Measurements from ENCODE around the gene BATF3. TPM values are rescaled to one million over a fixed set of nuclear protein-coding genes. Genes with fewer than 3 reads are reported as not detected.

The BATF3 gene
- total RNA-seq, 1 donor, result 0.36 TPM

DNA sequence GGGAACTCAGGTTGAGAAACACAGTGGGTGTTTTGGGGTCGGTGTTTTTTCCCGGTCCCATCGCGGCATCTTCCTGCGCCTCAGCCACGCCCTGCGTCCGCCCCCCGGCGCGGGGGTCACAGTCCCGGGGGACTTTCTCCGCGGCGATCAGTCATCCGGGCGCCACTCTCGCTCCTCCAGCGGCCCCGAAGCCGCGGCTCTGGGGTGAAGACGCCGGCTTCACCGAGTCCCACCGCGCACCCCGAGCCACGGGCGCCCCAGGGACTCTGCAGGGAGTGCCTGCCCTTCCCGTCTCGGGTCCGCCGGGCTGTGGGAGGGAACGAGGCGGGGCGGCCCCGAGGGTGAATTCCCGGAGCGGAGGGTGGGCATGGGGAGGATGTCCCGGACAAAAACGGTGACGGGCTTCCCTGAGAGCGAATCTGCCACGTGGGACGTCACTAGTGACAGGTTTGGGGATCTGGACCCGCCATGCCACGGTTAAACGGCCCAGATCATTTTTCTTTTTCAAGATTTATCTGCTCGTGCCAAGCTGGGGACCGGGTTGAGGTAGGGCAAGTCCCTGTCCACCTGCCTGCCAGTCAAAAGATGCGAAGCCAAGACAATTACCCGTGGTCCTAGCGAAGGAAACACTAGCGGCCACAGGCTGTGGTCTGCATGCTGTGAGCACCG is 717 bp upstream of the BATF3 start:
- H3K79me2 ChIP-seq (ENCODE audit: insufficient read depth, low read length), result no peaks in the 10 kb centered on the region
- peaks cover 26% of the 10 kb centered on the region for H3K27me3 ChIP-seq (ENCODE audit: insufficient read depth, low read length)
- H3K36me3 ChIP-seq (ENCODE audit: insufficient read depth, low read length), result no peaks in the 10 kb centered on the region
- peak overlapping the region; percentile 79 for H2AFZ ChIP-seq (ENCODE audit: low read length)
- no peaks in the 10 kb centered on the region for H3K9me3 ChIP-seq (ENCODE audit: low read depth, low read length)
- peak overlapping the region; percentile 90 for H3K4me2 ChIP-seq (ENCODE audit: insufficient read depth, low read length)
- TF ChIP-seq CTCF (IDR thresholded peaks at IDR 0.05; ENCODE audit: extremely low read depth, low read depth, low read length), result no peak
- H3K4me1 ChIP-seq (ENCODE audit: insufficient read depth, low read length), result peaks cover 15% of the 10 kb centered on the region
- H3K4me3 ChIP-seq (ENCODE audit: insufficient read depth, low read length), result peak overlapping the region; percentile 67
- no peaks in the 10 kb centered on the region for H4K20me1 ChIP-seq (ENCODE audit: insufficient read depth, low read length)
- DNase-seq (ENCODE audit: insufficient read length, low spot score, missing footprints), result peak; percentile 71
- no peak overlapping the region for H3K27ac ChIP-seq (ENCODE audit: low read depth, low read length)

- Histone ChIP-seq H2AFZ (ENCODE audit: low read length) (peak overlapping the region; percentile 64), H3K9me3 (ENCODE audit: low read depth, low read length) (no peaks in the 10 kb centered on the region), H3K4me1 (ENCODE audit: insufficient read depth, low read length) (peaks cover 15% of the 10 kb centered on the region), H4K20me1 (ENCODE audit: insufficient read depth, low read length) (no peaks in the 10 kb centered on the region), H3K4me2 (ENCODE audit: insufficient read depth, low read length) (peak overlapping the region; percentile 90), H3K36me3 (ENCODE audit: insufficient read depth, low read length) (no peaks in the 10 kb centered on the region), H3K4me3 (ENCODE audit: insufficient read depth, low read length) (peak overlapping the region; percentile 67), H3K79me2 (ENCODE audit: insufficient read depth, low read length) (no peaks in the 10 kb centered on the region), H3K27ac (ENCODE audit: low read depth, low read length) (no peak overlapping the region), H3K27me3 (ENCODE audit: insufficient read depth, low read length) (peaks cover 26% of the 10 kb centered on the region)
- peak; percentile 89 for DNase-seq (ENCODE audit: insufficient read length, low spot score, missing footprints)
- TF ChIP-seq CTCF (IDR thresholded peaks at IDR 0.05; ENCODE audit: extremely low read depth, low read depth, low read length), result peak; percentile 45
Measured at GRCh38 chr1:212699104-212699624, 476 bp downstream of the BATF3 start.

DNA sequence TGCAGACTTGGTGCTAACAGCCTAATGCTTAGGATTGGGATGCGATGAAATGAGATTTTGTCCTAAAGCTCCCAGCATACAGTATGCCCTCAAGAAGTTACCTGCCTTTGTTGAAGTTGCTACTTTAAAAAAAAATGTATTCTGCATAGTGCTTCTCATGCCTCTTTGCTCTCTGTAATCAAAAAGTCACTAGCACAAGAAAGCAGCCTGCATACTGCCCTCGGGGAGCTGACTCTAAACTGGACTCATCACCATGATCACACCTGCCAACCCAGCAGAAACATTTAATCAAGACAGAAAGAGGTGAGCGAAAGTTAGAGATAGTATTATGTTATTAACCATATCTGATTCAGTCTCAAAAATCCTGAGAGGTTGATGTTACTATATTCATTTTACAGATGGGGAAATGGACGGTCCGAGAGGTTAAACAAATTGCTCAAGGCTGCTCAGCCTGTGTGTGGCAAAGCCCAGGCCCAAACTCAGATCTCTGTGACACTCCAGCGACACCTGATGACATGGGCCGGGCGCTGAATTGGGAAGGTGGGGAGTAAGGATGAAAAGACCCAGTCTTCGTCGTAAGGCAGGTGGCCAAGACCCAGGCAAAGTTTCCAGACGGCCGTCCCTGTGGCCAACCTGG is 1.1 kb downstream of the BATF3 start:
- H3K4me2 ChIP-seq (ENCODE audit: insufficient read depth, low read length), result peak overlapping the region; percentile 90
- H3K9me3 ChIP-seq (ENCODE audit: low read depth, low read length), result no peaks in the 10 kb centered on the region
- no peak for TF ChIP-seq CTCF (IDR thresholded peaks at IDR 0.05; ENCODE audit: extremely low read depth, low read depth, low read length)
- H3K36me3 ChIP-seq (ENCODE audit: insufficient read depth, low read length), result no peaks in the 10 kb centered on the region
- H3K4me3 ChIP-seq (ENCODE audit: insufficient read depth, low read length), result peak overlapping the region; percentile 67
- peak overlapping the region; percentile 64 for H2AFZ ChIP-seq (ENCODE audit: low read length)
- no peak for DNase-seq (ENCODE audit: insufficient read length, low spot score, missing footprints)
- no peaks in the 10 kb centered on the region for H3K79me2 ChIP-seq (ENCODE audit: insufficient read depth, low read length)
- peaks cover 15% of the 10 kb centered on the region for H3K4me1 ChIP-seq (ENCODE audit: insufficient read depth, low read length)
- H3K27ac ChIP-seq (ENCODE audit: low read depth, low read length), result no peak overlapping the region
- peaks cover 26% of the 10 kb centered on the region for H3K27me3 ChIP-seq (ENCODE audit: insufficient read depth, low read length)
- no peaks in the 10 kb centered on the region for H4K20me1 ChIP-seq (ENCODE audit: insufficient read depth, low read length)

DNA sequence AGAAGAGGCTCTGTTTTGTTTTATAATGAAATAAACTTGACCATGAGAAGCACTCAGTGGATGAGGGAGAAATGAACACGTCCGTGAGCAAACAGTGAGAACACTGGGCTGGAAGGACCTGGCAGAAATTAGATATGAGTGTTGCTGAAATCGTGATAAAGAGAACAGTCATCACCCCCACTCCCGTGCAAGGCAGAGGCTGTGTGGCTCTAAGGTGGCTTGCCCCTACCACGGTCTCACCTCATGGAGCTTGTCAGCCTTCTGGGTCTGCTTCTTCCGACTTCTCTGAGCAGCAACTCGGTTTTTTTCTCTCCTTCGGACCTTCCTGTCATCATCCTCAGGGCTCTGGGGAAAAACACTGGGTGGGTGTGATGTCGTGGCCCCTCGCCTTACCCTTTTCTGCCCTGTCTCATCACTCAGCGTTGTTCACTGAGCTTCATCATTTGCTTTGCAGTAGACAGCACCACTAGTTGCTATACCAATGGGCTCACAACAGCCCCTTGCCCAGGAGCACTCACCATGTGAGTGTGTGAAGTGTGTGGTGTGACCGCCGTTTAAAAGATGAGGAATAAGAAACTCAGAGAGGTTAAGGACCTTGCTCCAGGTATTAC is 2.8 kb downstream of the BATF3 start:
- Histone ChIP-seq H3K4me1 (ENCODE audit: insufficient read depth, low read length) (peaks cover 15% of the 10 kb centered on the region), H3K9me3 (ENCODE audit: low read depth, low read length) (no peaks in the 10 kb centered on the region), H3K27me3 (ENCODE audit: insufficient read depth, low read length) (peaks cover 26% of the 10 kb centered on the region), H3K79me2 (ENCODE audit: insufficient read depth, low read length) (no peaks in the 10 kb centered on the region), H2AFZ (ENCODE audit: low read length) (no peak overlapping the region), H4K20me1 (ENCODE audit: insufficient read depth, low read length) (no peaks in the 10 kb centered on the region), H3K27ac (ENCODE audit: low read depth, low read length) (no peak overlapping the region), H3K36me3 (ENCODE audit: insufficient read depth, low read length) (no peaks in the 10 kb centered on the region), H3K4me2 (ENCODE audit: insufficient read depth, low read length) (no peak overlapping the region), H3K4me3 (ENCODE audit: insufficient read depth, low read length) (no peak overlapping the region)
- no peak for TF ChIP-seq CTCF (IDR thresholded peaks at IDR 0.05; ENCODE audit: extremely low read depth, low read depth, low read length)
- DNase-seq (ENCODE audit: insufficient read length, low spot score, missing footprints), result no peak
